Measurements from ENCODE around the gene COMMD4.
"Not testable (repeated sequence)": the region's sequence is repeated elsewhere in the genome, so short reads cannot be mapped to it uniquely, and the experiment has no call there.

The COMMD4 gene

GRCh38 chr15:75332093-75332492 is 3.8 kb upstream of the COMMD4 start:
- DNase-seq (ENCODE audit: low read depth), result not testable (repeated sequence)

- DNase-seq (ENCODE audit: low read depth), result not testable (repeated sequence)
Measured at GRCh38 chr15:75333654-75334419, 2.0 kb upstream of the COMMD4 start.

DNA sequence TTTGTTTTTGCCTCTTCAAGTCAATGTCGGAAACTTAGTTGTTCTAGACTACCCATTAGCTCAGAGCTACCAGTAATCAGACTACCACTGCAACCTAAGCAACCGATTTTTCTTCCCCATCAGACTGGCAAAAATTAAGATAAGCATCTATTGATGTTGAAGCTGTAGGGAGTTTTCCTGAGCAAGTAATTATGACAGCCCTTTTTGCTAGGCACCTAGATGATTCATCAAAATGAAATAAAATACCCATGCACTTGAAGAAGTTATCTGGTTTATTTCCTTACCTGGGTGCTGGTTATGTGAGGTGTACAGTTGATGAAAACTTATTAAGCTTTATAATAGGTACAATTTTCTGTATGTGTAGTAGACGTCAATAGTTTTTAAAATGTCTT is 554 bp upstream of the COMMD4 start:
- no peak for DNase-seq (ENCODE audit: low read depth)

DNA sequence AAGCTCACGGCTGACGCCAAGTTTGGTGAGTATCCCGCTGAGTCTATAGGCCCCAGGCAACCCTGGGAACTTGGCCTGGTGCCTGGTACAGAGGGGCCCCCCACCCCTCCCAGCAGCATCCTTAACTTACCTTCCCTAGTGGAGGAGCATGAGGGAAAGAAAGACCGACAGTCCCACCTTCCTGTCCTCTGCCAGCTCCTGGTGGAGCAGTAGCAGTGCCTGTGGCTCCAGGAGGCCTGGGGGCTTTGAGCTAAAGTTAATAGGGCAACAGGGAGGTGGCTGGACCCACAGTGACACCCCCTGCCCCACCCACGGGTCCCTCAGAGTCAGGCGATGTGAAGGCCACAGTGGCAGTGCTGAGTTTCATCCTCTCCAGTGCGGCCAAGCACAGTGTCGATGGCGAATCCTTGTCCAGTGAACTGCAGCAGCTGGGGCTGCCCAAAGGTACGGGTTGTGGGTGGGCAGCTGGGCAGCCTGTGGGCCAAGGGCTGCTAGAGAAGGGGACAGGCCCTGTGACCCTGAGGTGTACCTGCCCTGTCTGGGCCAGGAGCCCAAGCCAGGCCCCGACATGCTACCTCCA is 2.9 kb downstream of the COMMD4 start:
- DNase-seq (ENCODE audit: low read depth), result no peak

- DNase-seq (ENCODE audit: low read depth), result no peak
Measured at GRCh38 chr15:75339531-75340240, 3.8 kb downstream of the COMMD4 start.

- DNase-seq (ENCODE audit: low read depth), result no peak
Measured at GRCh38 chr15:75342221-75342620, 6.4 kb downstream of the COMMD4 start.

GRCh38 chr15:75343953-75344352 is 8.1 kb downstream of the COMMD4 start:
- DNase-seq (ENCODE audit: low read depth), result not testable (repeated sequence)

DNA sequence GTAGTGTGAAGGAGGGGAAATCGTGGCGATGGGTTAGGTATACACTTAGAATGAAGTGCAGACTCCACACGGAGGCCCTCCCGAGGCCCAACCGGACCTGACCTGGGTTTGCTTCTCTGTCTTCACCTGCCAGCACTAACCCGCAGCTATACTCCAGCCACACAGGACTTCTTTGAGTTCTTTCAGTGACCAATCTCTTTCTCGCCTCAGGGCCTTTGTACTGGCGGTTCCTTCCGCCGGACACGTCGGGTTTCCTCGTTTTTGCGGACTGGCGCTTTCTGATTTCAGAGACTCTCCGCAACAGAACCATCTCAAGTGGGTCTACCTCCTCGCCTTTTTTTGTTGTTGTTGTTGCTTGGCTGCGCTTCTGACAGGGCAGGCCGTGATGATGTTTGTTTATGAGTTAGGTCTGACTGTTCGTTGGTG is 10.9 kb downstream of the COMMD4 start, which contains the start of gene NEIL1:
NEIL1 (plus strand) TSS at position 244 of the 426 bp plus-strand sequence. CDS start 1,867 bp downstream, outside the sequence.
- DNase-seq (ENCODE audit: low read depth), result no peak

- DNase-seq (ENCODE audit: low read depth), result peak; percentile 33
Measured at GRCh38 chr15:75347222-75348033, 11.6 kb downstream of the COMMD4 start.

DNA sequence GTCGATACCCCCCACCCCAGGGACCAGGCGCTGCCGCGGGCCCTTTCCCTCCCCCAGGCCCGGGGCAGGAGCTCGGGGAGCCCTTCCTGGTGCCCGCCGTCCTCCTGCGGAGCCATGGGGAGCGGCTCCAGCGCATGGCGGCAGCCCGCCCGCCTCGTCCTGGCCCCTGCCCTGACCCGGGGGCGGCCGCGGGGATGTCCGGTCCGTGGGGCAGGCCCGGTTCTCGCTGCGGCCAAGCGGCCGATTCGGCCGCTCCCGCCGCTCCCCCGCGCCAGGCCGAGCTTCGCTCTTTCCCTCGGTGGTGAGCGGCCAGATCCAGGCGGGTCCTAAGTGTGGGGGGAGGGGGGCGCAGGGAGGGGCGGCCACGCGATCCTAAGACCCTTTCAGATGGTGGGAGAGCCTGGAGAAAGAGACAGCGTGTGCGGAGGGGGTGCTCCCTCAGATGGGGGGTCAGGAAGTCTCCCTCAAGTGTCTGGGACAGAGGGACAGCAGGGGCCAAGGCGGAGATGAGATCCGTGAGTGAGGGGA is 12.2 kb downstream of the COMMD4 start:
- no peak for DNase-seq (ENCODE audit: low read depth)

DNA sequence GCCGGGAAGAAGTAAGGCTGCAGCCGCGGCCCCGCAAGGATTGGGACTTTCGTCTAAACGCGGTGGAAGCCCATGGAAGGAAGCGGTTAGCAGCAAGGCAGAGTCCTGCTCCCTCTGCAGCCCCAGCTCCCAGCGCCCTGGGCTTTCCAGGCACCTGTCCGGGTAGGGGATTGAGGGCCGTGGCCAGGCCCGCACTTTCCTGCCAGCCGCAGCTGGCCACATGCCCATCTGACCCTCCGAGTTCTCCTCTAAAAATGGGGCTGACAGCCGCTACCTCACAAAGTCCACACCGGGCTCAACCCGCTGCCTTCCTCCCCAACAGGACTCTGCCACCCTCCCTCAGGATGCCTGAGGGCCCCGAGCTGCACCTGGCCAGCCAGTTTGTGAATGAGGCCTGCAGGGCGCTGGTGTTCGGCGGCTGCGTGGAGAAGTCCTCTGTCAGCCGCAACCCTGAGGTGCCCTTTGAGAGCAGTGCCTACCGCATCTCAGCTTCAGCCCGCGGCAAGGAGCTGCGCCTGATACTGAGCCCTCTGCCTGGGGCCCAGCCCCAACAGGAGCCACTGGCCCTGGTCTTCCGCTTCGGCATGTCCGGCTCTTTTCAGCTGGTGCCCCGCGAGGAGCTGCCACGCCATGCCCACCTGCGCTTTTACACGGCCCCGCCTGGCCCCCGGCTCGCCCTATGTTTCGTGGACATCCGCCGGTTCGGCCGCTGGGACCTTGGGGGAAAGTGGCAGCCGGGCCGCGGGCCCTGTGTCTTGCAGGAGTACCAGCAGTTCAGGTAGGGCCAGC is 12.9 kb downstream of the COMMD4 start:
- no peak for DNase-seq (ENCODE audit: low read depth)

- not testable (repeated sequence) for DNase-seq (ENCODE audit: low read depth)
Measured at GRCh38 chr15:75349351-75349669, 13.4 kb downstream of the COMMD4 start.

- peak; percentile 50 for DNase-seq (ENCODE audit: low read depth)
Measured at GRCh38 chr15:75349851-75350588, 14.2 kb downstream of the COMMD4 start.

- DNase-seq (ENCODE audit: low read depth), result no peak
Measured at GRCh38 chr15:75350601-75351361, 14.9 kb downstream of the COMMD4 start.

- no peak for DNase-seq (ENCODE audit: low read depth)
Measured at GRCh38 chr15:75352186-75353080, 16.6 kb downstream of the COMMD4 start.

DNA sequence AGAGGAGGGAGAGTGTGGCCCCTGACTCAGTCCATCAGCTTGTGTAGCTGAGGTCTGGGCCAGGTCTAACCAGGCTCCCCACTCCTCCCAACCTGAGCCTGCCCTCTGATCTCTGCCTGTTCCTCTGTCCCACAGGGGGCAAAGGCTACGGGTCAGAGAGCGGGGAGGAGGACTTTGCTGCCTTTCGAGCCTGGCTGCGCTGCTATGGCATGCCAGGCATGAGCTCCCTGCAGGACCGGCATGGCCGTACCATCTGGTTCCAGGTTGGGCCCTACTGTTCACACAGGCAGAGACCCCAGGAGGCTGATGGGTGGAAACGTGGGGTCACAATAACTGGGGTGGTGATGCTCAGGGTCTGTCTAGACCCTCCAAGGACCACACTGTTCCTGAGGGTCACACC is 17.7 kb downstream of the COMMD4 start:
- DNase-seq (ENCODE audit: low read depth), result no peak

DNA sequence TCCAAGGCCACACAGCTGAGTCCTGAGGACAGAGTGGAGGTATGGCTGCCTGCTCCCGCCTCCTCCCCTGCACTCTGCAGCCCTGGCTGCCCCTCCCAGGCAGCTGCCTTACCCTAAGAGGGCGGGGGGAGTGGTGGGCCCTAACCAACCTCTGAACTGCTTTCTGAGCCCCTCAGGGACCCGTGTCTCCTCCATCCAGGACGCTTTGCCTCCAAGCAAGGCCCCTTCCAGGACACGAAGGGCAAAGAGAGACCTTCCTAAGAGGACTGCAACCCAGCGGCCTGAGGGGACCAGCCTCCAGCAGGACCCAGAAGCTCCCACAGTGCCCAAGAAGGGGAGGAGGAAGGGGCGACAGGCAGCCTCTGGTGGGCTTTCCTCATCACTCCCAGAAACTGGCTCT is 18.6 kb downstream of the COMMD4 start:
- no peak for DNase-seq (ENCODE audit: low read depth)

DNA sequence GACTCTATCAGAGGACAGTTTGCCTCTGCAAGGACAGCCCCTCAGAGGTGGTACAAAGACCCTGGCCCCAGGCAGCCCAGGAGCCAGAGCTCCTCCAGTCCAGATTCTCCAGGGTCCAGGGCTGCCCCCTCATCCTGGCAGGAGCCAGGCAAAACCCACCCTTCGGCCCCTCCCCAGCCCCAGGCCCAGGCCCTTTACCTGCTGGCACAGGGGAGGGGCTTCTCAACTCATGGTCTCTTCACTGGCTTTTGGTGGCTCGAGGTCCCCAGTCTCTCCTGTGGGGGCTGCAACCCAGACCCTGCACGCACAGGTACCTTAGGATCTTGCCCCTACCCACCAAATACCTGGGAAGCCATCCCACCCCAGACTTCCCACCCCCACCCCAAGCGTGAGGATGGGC is 19.5 kb downstream of the COMMD4 start:
- no peak for DNase-seq (ENCODE audit: low read depth)

GRCh38 chr15:75356006-75356405 is 20.1 kb downstream of the COMMD4 start:
- DNase-seq (ENCODE audit: low read depth), result no peak

Data from stimulated activated CD8-positive, alpha-beta memory T cell treated with anti-CD3 and anti-CD28 coated beads, Interleukin-15, amount 100 ng/mL, for 1 hour (primary cell).